Camera-type eye (tissue), 1 donor: ENCODE measurements around the gene CHPT1. TPM values are rescaled to one million over a fixed set of nuclear protein-coding genes. Genes with fewer than 3 reads are reported as not detected.

Experiments used
- total RNA-seq: library from RNA; depleted of rRNA; stranded (reverse); fragments of >200 nt; gene quantifications from one replicate; pipeline ENCODE4 v1.2.3, GENCODE V29; 2014

The CHPT1 gene
- total RNA-seq = 24.7 TPM

DNA sequence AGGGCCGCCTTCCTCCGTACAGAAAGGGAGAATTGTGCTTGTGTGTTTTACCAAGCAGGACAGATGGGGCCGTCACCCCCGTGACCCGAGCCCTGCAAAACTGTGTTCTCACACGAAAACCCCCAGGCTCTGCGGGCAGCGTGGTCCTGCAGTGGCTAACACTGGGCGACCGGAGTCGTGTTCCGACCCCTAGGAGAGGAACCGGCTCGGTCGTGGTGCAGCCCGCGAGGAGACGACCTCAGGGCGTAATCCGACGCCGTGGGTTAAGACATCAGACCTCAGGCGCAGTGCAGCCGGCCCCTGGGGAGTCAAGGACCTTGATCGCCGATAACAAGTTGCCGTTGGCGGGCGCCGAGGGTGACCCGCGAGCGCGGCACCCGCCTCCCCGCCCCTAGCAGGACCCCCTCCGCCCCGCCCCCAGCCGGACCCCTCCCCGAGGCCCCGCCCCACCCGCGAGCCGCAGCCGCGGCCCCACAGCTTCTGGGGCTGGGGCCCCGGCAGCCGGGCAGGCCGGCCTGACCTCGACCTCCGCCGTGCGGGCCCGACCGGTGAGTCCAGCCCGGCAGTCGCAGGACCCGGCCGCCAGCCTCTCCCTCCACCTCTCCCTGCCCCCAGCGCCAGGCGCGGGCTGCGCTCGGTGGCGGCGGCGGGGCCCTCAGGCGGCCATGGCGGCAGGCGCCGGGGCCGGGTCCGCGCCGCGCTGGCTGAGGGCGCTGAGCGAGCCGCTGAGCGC, at the start of gene CHPT1:
Gene CHPT1, plus strand, starts transcription at position 444 of the 733 bp plus-strand sequence. Its CDS starts 222 bp downstream, at position 666.

DNA sequence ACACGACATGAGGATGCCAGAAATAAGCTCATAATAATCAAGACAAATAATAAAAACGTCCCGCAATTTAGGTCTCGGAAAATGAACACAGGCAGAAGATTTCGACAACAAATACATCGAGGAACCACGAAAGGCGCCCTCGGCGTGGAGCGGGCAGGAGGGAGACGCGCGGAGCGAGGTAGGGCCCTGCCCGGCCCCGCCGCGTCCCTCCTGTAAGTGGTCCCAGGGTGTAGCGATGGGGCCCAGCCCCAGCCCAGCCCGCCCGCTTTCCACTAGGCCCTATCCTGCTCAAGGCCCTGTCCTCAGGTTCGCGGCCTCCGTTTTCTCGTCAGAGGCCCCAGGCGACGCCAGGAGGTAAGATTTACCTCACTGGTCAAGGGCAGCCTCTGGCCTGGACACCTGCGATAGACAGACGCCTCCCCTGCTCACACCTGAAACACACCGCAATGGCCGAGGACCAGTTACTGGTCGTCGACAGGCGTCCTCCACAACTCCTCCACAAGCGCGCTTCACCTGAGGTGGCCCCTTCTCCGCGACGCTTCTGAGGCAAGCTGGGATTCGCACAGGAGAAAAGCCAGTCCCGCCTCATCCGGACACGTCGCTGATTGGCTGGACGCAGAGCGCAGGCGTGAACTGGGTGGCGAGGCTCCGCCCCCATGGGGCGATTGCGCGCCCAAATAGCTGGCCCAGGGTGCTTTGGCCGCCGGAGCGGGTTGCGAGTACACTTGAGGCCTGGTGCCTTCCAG, 41.7 kb downstream of the CHPT1 start, which contains the start of gene SYCP3:
Gene SYCP3, minus strand, starts transcription at position 543 of the 746 bp plus-strand sequence. CDS start 1,527 bp downstream, outside the sequence.

Other genes starting within 250 kb of the CHPT1 start
- gene SPIC, start 222.3 kb upstream of the CHPT1 start, total RNA-seq = not detected
- 226 TPM for gene MYBPC1, start 102.7 kb upstream of the CHPT1 start, total RNA-seq
- not detected for gene SYCP3, start 41.8 kb downstream of the CHPT1 start, total RNA-seq
- gene GNPTAB, start 133.3 kb downstream of the CHPT1 start, total RNA-seq = 40.1 TPM
- gene DRAM1, start 179.9 kb downstream of the CHPT1 start, total RNA-seq = 3.3 TPM